GM12873 (cell line): Measurements from ENCODE around the gene C11orf58.

Source experiments
- CTCF ChIP-seq: IDR thresholded peaks from 2 replicates; pipeline ENCODE4 v1.5.1; 2012; ENCODE audit warnings: low read depth, mild to moderate bottlenecking, moderate library complexity, low read length, control low read depth; ENCODE audit not compliant: insufficient read depth; ENCODE audit errors: missing control alignments

C11orf58 gene

GRCh38 chr11:16806791-16807190 lies 68.3 kb downstream of the C11orf58 start:
- no peak for TF ChIP-seq CTCF

- TF ChIP-seq CTCF: no peak
Measured at GRCh38 chr11:16807306-16807705, 68.9 kb downstream of the C11orf58 start.
